GM18520 (cell line): Measurements from ENCODE around the gene STAT5B.
A peak's percentile ranks its signal among the peaks of the same experiment; 100 is the strongest.
"Not testable (repeated sequence)": the region's sequence is repeated elsewhere in the genome, so short reads cannot be mapped to it uniquely, and the experiment has no call there.

Experiments
- ATAC-seq: cut with Tn5 transposase; IDR thresholded peaks from one replicate; pipeline ENCODE4 v1.9.1; 2021; ENCODE audit not compliant: unreplicated experiment

STAT5B gene

DNA sequence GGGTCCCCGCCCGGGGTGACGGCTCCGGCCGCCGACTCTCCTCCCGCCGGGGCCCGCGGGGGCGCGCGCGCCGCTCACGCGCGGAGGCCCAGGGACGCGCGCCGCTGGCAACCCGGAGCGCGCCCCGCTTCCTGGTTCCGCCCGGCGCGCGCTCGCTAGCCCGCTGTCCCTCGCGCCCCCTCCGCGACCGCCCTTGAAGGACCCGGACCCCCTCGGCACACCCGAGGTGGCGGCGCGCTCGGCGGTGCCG, at the start of gene STAT5B:
STAT5B (minus strand) TSS at position 33 of the 250 bp plus-strand sequence. CDS start 44,264 bp downstream, outside the sequence.
- peak; percentile 43 for ATAC-seq

DNA sequence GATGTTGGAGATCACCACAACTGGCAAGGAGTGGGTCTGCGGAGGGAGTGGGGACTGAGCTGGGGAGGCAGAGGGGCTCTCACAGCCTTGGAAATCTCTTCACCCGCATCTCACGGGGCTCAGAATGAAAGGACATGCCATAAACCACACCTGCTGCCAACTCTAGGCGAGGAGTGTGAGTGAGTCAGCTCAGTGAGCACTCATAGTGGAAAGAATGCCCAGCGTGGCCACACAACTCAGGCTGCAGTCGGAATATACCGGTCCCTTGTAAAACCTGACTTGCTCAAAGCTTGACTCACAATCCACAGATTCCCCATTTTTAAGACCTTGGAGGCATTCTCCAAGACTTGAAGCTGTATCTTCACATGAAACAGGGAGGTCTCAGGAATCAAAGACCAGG, 48.8 kb upstream of the STAT5B start:
- ATAC-seq, result no peak

GRCh38 chr17:42323268-42323773, 47.1 kb upstream of the STAT5B start:
- ATAC-seq, result no peak

DNA sequence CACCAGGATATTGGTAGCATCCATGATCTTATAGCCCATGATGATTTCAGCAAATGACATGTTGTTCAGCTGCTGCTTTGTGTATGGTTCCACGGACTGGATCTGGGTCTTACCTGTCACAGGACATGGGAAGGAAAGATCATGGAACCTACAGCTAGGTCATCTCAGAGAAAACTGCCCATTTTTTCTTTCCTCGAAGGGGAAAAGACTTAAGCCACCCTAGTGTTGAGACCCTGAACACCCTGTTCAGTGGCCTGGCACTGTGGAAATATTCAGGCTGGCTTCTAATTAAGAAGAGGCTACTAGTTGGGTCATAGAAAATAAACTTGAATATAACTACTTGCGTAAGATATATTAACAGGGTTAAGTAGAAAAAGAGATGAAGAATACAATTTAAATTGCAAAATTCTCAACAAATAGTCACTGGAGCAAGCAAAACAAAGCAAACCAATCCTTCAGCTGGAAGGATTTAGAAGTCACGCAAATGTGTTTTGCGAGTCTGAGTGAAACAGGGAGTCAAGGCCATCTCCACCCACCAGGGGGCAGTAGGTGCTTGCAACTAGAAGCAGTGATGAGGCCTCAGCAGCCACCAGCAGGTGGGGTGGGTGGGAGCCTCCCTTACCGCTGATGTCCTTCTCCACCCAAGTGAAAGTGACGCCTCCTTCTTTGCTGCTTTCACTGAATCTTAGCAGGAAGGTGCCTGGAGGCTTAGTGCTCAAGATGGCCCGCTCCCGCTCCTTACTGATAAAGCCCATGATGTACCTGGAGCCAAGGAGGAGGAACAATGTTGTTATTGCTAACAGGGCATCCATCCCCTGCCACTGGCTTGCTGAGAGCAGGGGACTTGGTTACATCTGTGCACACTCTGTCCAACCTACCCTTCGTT, 46.4 kb upstream of the STAT5B start:
- ATAC-seq, result no peak

DNA sequence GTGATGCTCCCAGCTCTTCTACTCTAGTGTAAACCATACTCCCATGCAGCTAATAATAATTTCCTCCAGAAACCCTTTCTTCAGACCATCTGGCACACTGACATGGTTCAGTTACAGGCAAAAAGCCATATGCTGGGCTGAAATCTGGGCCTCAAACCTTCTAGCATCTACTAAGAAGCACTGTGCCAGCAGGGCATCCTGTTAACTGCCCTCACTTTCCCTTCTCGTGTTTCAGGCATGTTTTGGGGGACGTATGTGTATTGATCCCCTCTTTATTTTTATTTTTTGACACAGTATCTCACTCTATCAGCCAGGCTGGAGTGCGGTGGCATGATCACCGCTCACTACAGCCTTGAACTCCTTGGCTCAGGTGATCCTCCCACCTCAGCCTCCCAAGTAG, 45.4 kb upstream of the STAT5B start:
- no peak for ATAC-seq

- ATAC-seq, result not testable (repeated sequence)
Measured at GRCh38 chr17:42317967-42318366, 41.8 kb upstream of the STAT5B start.

- ATAC-seq, result no peak
Measured at GRCh38 chr17:42317266-42317845, 41.2 kb upstream of the STAT5B start.

- no peak for ATAC-seq
Measured at GRCh38 chr17:42316755-42317154, 40.6 kb upstream of the STAT5B start.

DNA sequence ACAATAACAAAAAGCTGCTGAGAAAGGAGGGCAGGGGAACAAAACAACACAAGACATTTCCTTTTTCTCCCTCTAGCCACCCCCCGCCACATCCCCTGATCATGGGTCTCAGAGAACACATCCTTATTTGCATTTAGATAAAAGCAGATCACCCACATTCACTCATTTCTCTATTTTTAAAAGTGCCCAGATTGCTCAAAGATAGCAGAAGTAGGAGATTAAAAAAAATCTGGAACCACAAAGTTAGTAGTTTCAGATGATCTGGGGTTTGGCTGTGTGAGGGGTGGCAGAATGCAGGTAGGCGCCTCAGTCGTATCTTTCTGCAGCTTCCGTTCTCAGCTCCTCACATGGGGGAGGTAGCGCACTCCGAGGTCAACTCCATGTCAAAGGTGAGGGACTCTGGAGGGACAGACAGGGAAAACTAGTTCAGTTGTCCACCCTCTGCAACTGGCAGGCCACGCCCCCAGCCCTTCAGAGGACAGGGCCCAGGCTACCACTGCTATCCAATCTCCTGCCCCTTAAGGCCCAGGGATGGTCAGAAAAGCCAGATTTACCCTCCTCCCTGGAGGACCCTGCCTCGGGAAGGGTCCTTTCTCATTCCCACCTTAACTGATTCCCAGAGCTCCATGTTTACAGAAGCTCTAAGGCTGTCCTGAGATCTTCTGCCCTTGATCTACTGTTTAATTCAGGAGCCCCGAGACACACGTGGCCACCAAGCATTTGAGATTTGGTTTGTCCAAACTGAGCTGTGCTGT, 39.4 kb upstream of the STAT5B start:
- no peak for ATAC-seq

GRCh38 chr17:42313773-42314566, 37.8 kb upstream of the STAT5B start:
- ATAC-seq, result no peak

- no peak for ATAC-seq
Measured at GRCh38 chr17:42313389-42313772, 37.2 kb upstream of the STAT5B start.

GRCh38 chr17:42312285-42313130, 36.3 kb upstream of the STAT5B start:
- ATAC-seq, result no peak

DNA sequence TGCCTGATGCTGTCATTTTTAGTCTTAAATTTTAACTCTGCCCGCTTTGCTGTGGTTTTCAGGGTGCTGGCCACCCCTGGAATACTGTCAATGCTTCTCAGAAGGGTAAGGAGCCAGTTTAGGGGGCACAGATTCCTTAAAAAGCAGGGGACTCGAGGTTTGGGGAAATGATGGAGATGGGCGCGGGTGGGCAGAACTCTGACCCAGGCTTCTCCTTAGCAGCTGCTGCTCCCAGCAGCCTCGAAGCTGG, 35.8 kb upstream of the STAT5B start:
- no peak for ATAC-seq

- ATAC-seq, result no peak
Measured at GRCh38 chr17:42311240-42312034, 35.2 kb upstream of the STAT5B start.

- no peak for ATAC-seq
Measured at GRCh38 chr17:42310787-42311215, 34.6 kb upstream of the STAT5B start.

GRCh38 chr17:42309986-42310786, 34.0 kb upstream of the STAT5B start:
- ATAC-seq, result no peak

DNA sequence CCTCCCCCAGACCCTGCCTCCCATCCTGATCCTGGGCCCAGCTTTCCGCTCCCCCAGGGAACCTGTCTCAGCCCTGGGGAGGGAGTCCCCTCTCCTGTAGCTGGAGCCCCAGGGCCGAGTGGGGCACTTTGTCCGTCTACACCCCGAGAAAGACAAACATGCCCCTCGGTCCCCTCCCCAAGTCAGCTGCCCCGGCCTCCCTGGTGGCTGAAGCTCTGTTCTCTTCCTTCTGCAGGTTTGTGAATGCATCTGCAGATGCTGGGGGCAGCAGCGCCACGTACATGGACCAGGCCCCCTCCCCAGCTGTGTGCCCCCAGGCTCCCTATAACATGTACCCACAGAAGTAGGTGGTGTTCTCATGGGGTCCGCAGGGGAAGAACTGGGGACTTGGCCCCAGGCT, 33.0 kb upstream of the STAT5B start:
- ATAC-seq, result no peak

- no peak for ATAC-seq
Measured at GRCh38 chr17:42308446-42308845, 32.3 kb upstream of the STAT5B start.
